CD4-positive, CD25-positive, alpha-beta regulatory T cell (primary cell): ENCODE measurements around the gene UPF1. TPM values are rescaled to one million over a fixed set of nuclear protein-coding genes. Genes with fewer than 3 reads are reported as not detected.

Experiments used
- ATAC-seq, 2 donors: fragments of 150-1000 bp; cut with Tn5 transposase; one replicate each; pipeline ENCODE4 v1.10.0; 2021; ENCODE audit warnings: low read depth in 2 of 2, moderate number of reproducible peaks in 2 of 2, moderate library complexity in 1 of 2
- DNase-seq, 3 donors: peaks; one replicate each; pipeline versions ENCODE4 v3.0.0 to v3.0.0-alpha.2; 2012 to 2022; ENCODE audit warnings: mixed read lengths in 1 of 3
- H3K27ac ChIP-seq: one replicate; pipeline ENCODE4 v1.7.0; 2013; ENCODE audit warnings: mild to moderate bottlenecking, low read length; ENCODE audit not compliant: insufficient read depth, poor library complexity, severe bottlenecking
- H3K27me3 ChIP-seq: one replicate; pipeline ENCODE4 v1.7.0; 2013; ENCODE audit warnings: low read length; ENCODE audit not compliant: control insufficient read depth, insufficient read depth
- H3K36me3 ChIP-seq: one replicate; pipeline ENCODE4 v1.7.0; 2013; ENCODE audit warnings: mild to moderate bottlenecking, low read length, moderate library complexity; ENCODE audit not compliant: control insufficient read depth, insufficient read depth
- H3K4me1 ChIP-seq: 2 replicates; pipeline ENCODE4 v1.7.0; 2013; ENCODE audit warnings: mild to moderate bottlenecking, low read length; ENCODE audit not compliant: insufficient read depth, control insufficient read depth, poor library complexity, severe bottlenecking
- H3K4me3 ChIP-seq: one replicate; pipeline ENCODE4 v1.7.0; 2013; ENCODE audit warnings: low read depth, mild to moderate bottlenecking, low read length, moderate library complexity
- H3K9me3 ChIP-seq, 2 experiments: 1 replicate in 1 of 2; 2 replicates in 1 of 2; pipeline ENCODE4 v1.7.0; 2013; ENCODE audit warnings: low read length in 2 of 2, mild to moderate bottlenecking in 1 of 2, moderate library complexity in 1 of 2; ENCODE audit not compliant: control insufficient read depth in 2 of 2
- H3K27ac Mint-ChIP-seq, 3 donors: one replicate each; pipeline ENCODE4 v1.8.0; 2020 to 2022; ENCODE audit warnings: mild to moderate bottlenecking in 3 of 3, mixed read lengths in 3 of 3, moderate library complexity in 2 of 3
- H3K27me3 Mint-ChIP-seq: one replicate; pipeline ENCODE4 v1.8.0; 2022; ENCODE audit warnings: mild to moderate bottlenecking, mixed read lengths
- H3K36me3 Mint-ChIP-seq: one replicate; pipeline ENCODE4 v1.8.0; 2020; ENCODE audit warnings: mixed read lengths
- H3K4me1 Mint-ChIP-seq, 4 donors: one replicate each; pipeline ENCODE4 v1.8.0; 2020 to 2022; ENCODE audit warnings: mixed read lengths in 4 of 4, mild to moderate bottlenecking in 1 of 4
- H3K4me3 Mint-ChIP-seq, 4 donors: one replicate each; pipeline ENCODE4 v1.8.0; 2020 to 2022; ENCODE audit warnings: mild to moderate bottlenecking in 4 of 4, mixed read lengths in 4 of 4, moderate library complexity in 3 of 4
- H3K9me3 Mint-ChIP-seq, 7 donors: one replicate each; pipeline ENCODE4 v1.8.0; 2020 to 2022; ENCODE audit warnings: mixed read lengths in 7 of 7, mild to moderate bottlenecking in 3 of 7, moderate library complexity in 2 of 7
- polyA plus RNA-seq, 4 donors: library from polyadenylated mRNA; unstranded; fragments of 300-500 nt; fragmentation: Illumina TruSeq; gene quantifications; one replicate each; pipeline ENCODE4 v1.2.3, GENCODE V29; 2021
- total RNA-seq: library from RNA; stranded (reverse); gene quantifications from one replicate; pipeline ENCODE4 v1.2.3, GENCODE V29; 2022

UPF1 gene
- total and polyA plus RNA-seq, 5 donors from 2014 or later = 8.6 to 140 (median 10.6) TPM

GRCh38 chr19:18833849-18834643 is 2.3 kb downstream of the UPF1 start:
- Histone ChIP-seq H3K4me3 (peak overlapping the region; percentile 89), H3K9me3 (no peaks in the 10 kb centered on the region), H3K36me3 (peaks cover 21% of the 10 kb centered on the region), H3K27ac (peak overlapping the region; percentile 30), H3K4me1 (peaks cover 64% of the 10 kb centered on the region), H3K27me3 (no peaks in the 10 kb centered on the region)
- no peak for DNase-seq
- peak overlapping the region; percentile 92 to 97 (median 94) for H3K4me3 Mint-ChIP-seq
- H3K36me3 Mint-ChIP-seq = peaks cover 22% of the 10 kb centered on the region
- H3K27me3 Mint-ChIP-seq = no peaks in the 10 kb centered on the region
- H3K9me3 Mint-ChIP-seq = no peaks in the 10 kb centered on the region
- peak overlapping the region; percentile 82 to 95 (median 88) for H3K27ac Mint-ChIP-seq
- ATAC-seq = no peak
- peaks cover 29 to 66% (median 51%) of the 10 kb centered on the region in 4 donors for H3K4me1 Mint-ChIP-seq

GRCh38 chr19:18834644-18834984 is 2.9 kb downstream of the UPF1 start:
- H3K36me3 ChIP-seq = peaks cover 21% of the 10 kb centered on the region
- DNase-seq (no peak), ATAC-seq (no peak)
- Mint-ChIP-seq H3K9me3 (no peaks in the 10 kb centered on the region), H3K27me3 (no peaks in the 10 kb centered on the region), H3K4me1 (peaks cover 29 to 71% (median 53%) of the 10 kb centered on the region in 4 donors), H3K36me3 (peaks cover 22% of the 10 kb centered on the region), H3K27ac (peak overlapping the region in 2 of 3 donors; percentile 82 to 88), H3K4me3 (peak overlapping the region; percentile 92 to 97 (median 94))
- no peaks in the 10 kb centered on the region for H3K27me3 ChIP-seq
- H3K4me3 ChIP-seq = peak overlapping the region; percentile 89
- no peaks in the 10 kb centered on the region for H3K9me3 ChIP-seq
- H3K4me1 ChIP-seq = peaks cover 70% of the 10 kb centered on the region
- peak overlapping the region; percentile 14 for H3K27ac ChIP-seq

- H3K4me1 Mint-ChIP-seq = peaks cover 21 to 94% (median 73%) of the 10 kb centered on the region in 4 donors
- H3K27me3 Mint-ChIP-seq = no peaks in the 10 kb centered on the region
- H3K4me3 Mint-ChIP-seq = peak overlapping the region in 3 of 4 donors; percentile 61 to 80 (median 68)
- Histone ChIP-seq H3K27me3 (no peaks in the 10 kb centered on the region), H3K4me1 (peaks cover 89% of the 10 kb centered on the region), H3K4me3 (no peak overlapping the region), H3K9me3 (no peaks in the 10 kb centered on the region), H3K27ac (no peak overlapping the region), H3K36me3 (peaks cover 19% of the 10 kb centered on the region)
- peak overlapping the region in 2 of 3 donors; percentile 63 to 65 for H3K27ac Mint-ChIP-seq
- no peak for DNase-seq
- no peak for ATAC-seq
- H3K36me3 Mint-ChIP-seq = peaks cover 18% of the 10 kb centered on the region
- no peaks in the 10 kb centered on the region for H3K9me3 Mint-ChIP-seq
Measured at GRCh38 chr19:18839465-18840287, 7.9 kb downstream of the UPF1 start.

- peak overlapping the region; percentile 39 to 81 (median 70) for H3K4me3 Mint-ChIP-seq
- no peaks in the 10 kb centered on the region for H3K27me3 Mint-ChIP-seq
- H3K4me1 ChIP-seq = peaks cover 86% of the 10 kb centered on the region
- peaks cover 13% of the 10 kb centered on the region for H3K36me3 ChIP-seq
- H3K36me3 Mint-ChIP-seq = peaks cover 20% of the 10 kb centered on the region
- ATAC-seq = no peak
- no peaks in the 10 kb centered on the region for H3K27me3 ChIP-seq
- H3K27ac ChIP-seq = no peak overlapping the region
- no peak overlapping the region for H3K4me3 ChIP-seq
- no peaks in the 10 kb centered on the region for H3K9me3 Mint-ChIP-seq
- DNase-seq = no peak
- H3K27ac Mint-ChIP-seq = peak overlapping the region; percentile 49 to 81 (median 63)
- H3K9me3 ChIP-seq = no peaks in the 10 kb centered on the region
- H3K4me1 Mint-ChIP-seq = peaks cover 15 to 93% (median 72%) of the 10 kb centered on the region in 4 donors
Measured at GRCh38 chr19:18840288-18841267, 8.8 kb downstream of the UPF1 start.

- Mint-ChIP-seq H3K36me3 (peaks cover 12% of the 10 kb centered on the region), H3K9me3 (no peaks in the 10 kb centered on the region), H3K27me3 (no peaks in the 10 kb centered on the region), H3K4me1 (peaks cover 7 to 93% (median 71%) of the 10 kb centered on the region in 4 donors), H3K27ac (peak overlapping the region in 2 of 3 donors; percentile 22 to 33), H3K4me3 (peak overlapping the region in 2 of 4 donors; percentile 67 to 80)
- Histone ChIP-seq H3K4me1 (peaks cover 79% of the 10 kb centered on the region), H3K4me3 (no peak overlapping the region), H3K36me3 (peaks cover 14% of the 10 kb centered on the region), H3K27me3 (no peaks in the 10 kb centered on the region), H3K9me3 (no peaks in the 10 kb centered on the region), H3K27ac (no peak overlapping the region)
- DNase-seq = no peak
- no peak for ATAC-seq
Measured at GRCh38 chr19:18841400-18841799, 9.6 kb downstream of the UPF1 start.

GRCh38 chr19:18842166-18842565 is 10.4 kb downstream of the UPF1 start:
- H3K27me3 Mint-ChIP-seq = no peaks in the 10 kb centered on the region
- H3K4me1 ChIP-seq = peaks cover 77% of the 10 kb centered on the region
- no peaks in the 10 kb centered on the region for H3K27me3 ChIP-seq
- H3K36me3 ChIP-seq = peaks cover 14% of the 10 kb centered on the region
- DNase-seq (no peak), ATAC-seq (no peak)
- no peaks in the 10 kb centered on the region for H3K9me3 ChIP-seq
- peaks cover 9 to 95% (median 73%) of the 10 kb centered on the region in 4 donors for H3K4me1 Mint-ChIP-seq
- H3K27ac ChIP-seq = peak overlapping the region; percentile 0
- peaks cover 12% of the 10 kb centered on the region for H3K36me3 Mint-ChIP-seq
- H3K27ac Mint-ChIP-seq = peak overlapping the region in 2 of 3 donors; percentile 33 to 66
- H3K4me3 Mint-ChIP-seq = peak overlapping the region; percentile 38 to 80 (median 71)
- no peak overlapping the region for H3K4me3 ChIP-seq
- no peaks in the 10 kb centered on the region for H3K9me3 Mint-ChIP-seq

- Histone ChIP-seq H3K4me3 (peak overlapping the region; percentile 15), H3K9me3 (no peaks in the 10 kb centered on the region), H3K4me1 (peaks cover 65% of the 10 kb centered on the region), H3K27ac (no peak overlapping the region), H3K27me3 (no peaks in the 10 kb centered on the region), H3K36me3 (peaks cover 24% of the 10 kb centered on the region)
- H3K36me3 Mint-ChIP-seq = peaks cover 18% of the 10 kb centered on the region
- ATAC-seq = no peak
- peaks cover 10 to 89% (median 67%) of the 10 kb centered on the region in 4 donors for H3K4me1 Mint-ChIP-seq
- H3K9me3 Mint-ChIP-seq = no peaks in the 10 kb centered on the region
- H3K27ac Mint-ChIP-seq = peak overlapping the region; percentile 77 to 92 (median 88)
- H3K27me3 Mint-ChIP-seq = no peaks in the 10 kb centered on the region
- peak in 1 of 3 donors; percentile 36 for DNase-seq
- peak overlapping the region in 3 of 4 donors; percentile 78 to 85 (median 78) for H3K4me3 Mint-ChIP-seq
Measured at GRCh38 chr19:18843960-18844359, 12.2 kb downstream of the UPF1 start.
